ENCODE data around the gene JADE3.

The JADE3 gene

DNA sequence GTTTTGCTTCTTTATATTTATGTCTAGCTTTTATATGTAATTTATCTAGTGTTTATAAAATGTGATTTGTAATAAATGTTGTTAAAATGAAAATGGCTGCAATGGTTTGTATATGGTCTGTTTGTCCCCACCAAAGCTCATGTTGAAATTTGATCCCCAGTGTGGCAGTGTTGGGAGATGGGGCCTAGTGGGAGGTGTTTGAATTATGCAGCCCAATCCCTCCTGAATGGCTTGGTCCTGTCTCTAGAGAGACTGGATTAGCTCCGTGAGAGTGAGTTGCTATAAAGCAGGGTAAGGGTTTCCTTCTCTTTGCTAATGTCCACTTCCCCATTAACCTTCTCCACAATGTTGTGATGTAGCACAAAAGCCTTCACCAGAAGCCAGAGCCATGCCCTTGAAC is 30.0 kb upstream of the JADE3 start:
- TF ChIP-seq, protein P1, sequence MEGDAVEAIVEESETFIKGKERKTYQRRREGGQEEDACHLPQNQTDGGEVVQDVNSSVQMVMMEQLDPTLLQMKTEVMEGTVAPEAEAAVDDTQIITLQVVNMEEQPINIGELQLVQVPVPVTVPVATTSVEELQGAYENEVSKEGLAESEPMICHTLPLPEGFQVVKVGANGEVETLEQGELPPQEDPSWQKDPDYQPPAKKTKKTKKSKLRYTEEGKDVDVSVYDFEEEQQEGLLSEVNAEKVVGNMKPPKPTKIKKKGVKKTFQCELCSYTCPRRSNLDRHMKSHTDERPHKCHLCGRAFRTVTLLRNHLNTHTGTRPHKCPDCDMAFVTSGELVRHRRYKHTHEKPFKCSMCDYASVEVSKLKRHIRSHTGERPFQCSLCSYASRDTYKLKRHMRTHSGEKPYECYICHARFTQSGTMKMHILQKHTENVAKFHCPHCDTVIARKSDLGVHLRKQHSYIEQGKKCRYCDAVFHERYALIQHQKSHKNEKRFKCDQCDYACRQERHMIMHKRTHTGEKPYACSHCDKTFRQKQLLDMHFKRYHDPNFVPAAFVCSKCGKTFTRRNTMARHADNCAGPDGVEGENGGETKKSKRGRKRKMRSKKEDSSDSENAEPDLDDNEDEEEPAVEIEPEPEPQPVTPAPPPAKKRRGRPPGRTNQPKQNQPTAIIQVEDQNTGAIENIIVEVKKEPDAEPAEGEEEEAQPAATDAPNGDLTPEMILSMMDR (conservative IDR thresholded peaks at IDR 0.05; ENCODE audit: low read depth, low read length): no peak
- no peak for DNase-seq (ENCODE audit: low read depth)
- H3K4me3 ChIP-seq (ENCODE audit: low read depth, low read length): no peak overlapping the region

DNA sequence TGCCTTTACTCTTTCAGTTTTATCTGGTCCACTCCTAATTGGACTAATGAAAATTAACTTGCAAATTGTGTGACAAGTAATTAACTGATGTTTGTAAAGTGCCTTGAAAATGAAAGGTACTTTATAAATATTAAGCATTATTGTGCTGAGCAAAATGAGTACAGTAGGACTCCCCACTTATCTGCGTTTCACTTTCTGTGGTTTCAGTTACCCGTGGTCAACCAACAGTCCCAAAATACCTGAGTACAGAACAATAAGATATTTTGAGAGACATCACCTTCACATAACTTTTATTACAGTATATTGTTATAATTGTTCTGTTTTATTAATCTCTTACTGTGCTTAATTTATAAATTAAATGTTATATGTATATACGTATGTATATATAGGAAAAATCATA is 27.4 kb upstream of the JADE3 start:
- TF ChIP-seq, protein P1 (conservative IDR thresholded peaks at IDR 0.05; ENCODE audit: low read depth, low read length): no peak
- H3K4me3 ChIP-seq (ENCODE audit: low read depth, low read length): no peak overlapping the region
- no peak for DNase-seq (ENCODE audit: low read depth)

DNA sequence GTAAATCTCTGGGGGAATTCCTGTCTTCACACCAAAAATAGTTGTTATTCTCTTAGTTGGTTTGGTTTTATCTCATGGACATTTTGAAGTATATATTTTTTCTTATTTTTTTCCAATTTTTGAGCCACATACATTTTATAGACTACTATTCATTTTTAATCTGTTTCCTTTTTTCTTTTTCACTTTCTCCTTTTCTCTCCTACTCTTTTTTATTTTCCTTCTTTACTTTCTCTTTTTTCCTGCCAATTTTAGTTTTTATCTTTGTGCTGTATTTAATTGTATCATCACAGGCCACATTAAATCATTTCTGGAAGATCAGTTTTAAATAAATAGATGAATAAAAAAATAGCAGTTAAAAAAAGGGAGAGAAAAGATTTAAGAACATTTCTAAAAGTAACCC is 14.0 kb upstream of the JADE3 start:
- no peak overlapping the region for H3K4me3 ChIP-seq (ENCODE audit: low read depth, low read length)
- TF ChIP-seq, protein P1 (conservative IDR thresholded peaks at IDR 0.05; ENCODE audit: low read depth, low read length): no peak
- no peak for DNase-seq (ENCODE audit: low read depth)

DNA sequence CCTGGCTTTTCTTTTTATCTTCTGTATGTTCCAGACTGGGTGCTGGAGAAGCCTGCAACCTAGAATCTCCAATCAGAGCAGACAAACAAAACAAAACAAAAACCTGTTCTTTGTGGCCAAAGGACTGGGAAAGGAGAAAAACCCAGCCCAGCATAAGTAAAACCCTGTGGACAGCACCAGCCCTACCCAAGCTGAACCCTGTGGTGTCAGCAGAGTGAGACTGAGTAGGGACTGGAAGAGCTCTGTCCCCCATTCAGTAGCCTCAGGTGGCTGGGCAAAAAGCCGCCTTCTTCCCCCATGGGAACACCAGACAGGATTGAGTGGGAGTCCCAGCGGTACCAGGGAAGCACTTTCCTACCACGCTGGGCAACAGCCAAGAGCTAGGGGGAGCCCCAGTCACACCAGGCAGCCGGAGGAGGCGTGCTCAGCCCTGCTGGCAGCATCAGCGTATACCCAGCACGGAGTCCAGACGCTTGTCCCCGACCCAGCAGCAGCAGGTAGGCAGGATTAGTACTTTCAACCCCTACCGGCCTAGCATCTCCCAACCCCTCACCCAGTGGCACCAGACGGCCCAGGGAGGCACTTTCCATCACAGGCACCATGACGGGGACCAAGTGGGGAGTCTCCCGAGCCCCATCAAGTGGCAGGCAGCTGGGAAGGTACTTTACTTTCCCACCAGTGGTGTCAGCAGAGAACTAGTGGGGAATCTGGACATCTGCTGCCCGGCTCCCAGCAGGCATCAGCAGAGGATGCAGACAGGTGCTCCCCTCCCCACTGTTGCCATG is 8.6 kb upstream of the JADE3 start:
- peak; percentile 74 for DNase-seq (ENCODE audit: low read depth)
- H3K4me3 ChIP-seq (ENCODE audit: low read depth, low read length): peak overlapping the region; percentile 59
- TF ChIP-seq, protein P1 (conservative IDR thresholded peaks at IDR 0.05; ENCODE audit: low read depth, low read length): peak; percentile 61

DNA sequence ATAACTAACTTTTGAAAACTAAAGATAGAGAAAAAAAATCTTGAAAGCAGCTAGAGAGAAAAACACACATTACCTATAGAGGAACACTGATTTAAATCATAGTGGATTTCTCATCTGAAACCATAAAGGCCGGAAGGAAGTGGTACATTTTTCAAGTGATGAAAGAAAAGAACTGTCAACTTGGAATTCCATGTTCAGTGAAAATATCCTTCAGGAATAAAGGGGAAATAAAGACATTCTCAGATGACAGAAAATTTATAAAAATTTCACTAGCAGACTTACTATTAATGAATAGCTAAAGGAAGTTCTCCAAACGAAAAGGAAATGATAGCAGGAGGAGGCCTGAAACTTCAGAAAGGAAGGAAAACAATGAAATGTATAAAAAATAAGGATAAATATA is 7.6 kb upstream of the JADE3 start:
- no peak for DNase-seq (ENCODE audit: low read depth)
- TF ChIP-seq, protein P1 (conservative IDR thresholded peaks at IDR 0.05; ENCODE audit: low read depth, low read length): no peak
- no peak overlapping the region for H3K4me3 ChIP-seq (ENCODE audit: low read depth, low read length)

DNA sequence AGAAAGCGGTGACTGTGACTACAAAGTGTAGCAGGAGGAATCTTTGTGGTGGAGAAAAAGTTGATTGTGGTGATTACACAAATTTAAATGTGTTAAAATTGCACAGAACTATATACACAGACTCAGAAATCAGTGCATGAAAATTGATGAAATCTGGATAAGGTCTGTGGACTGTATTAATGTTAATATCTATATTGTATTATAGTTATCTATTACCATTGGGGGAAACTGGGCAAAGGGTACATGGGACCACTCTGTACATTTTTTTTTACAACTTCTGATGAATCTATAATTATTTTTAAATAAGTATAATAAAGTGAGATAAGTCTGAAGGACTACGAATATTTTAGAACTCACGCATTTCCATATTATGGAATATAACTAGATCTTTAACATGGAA is 1.8 kb upstream of the JADE3 start:
- DNase-seq (ENCODE audit: low read depth): no peak
- TF ChIP-seq, protein P1 (conservative IDR thresholded peaks at IDR 0.05; ENCODE audit: low read depth, low read length): no peak
- H3K4me3 ChIP-seq (ENCODE audit: low read depth, low read length): no peak overlapping the region
